ENCODE measurements around the gene H2AZ1. TPM values are rescaled to one million over a fixed set of nuclear protein-coding genes. Genes with fewer than 3 reads are reported as not detected.

H2AZ1 gene
- total RNA-seq, 1 experiment from 2014 or later = 372 TPM

- Histone ChIP-seq H3K27ac (no peak overlapping the region), H3K9me2 (ENCODE audit: insufficient read depth) (no peaks in the 10 kb centered on the region), H4K20me1 (ENCODE audit: insufficient read depth) (no peaks in the 10 kb centered on the region), H3K9me3 (ENCODE audit: insufficient read depth, low read depth) (no peaks in the 10 kb centered on the region), H2AFZ (no peak overlapping the region), H3K36me3 (ENCODE audit: low read depth) (no peaks in the 10 kb centered on the region), H3K4me3 (no peak overlapping the region), H3F3A (ENCODE audit: insufficient read depth, low read depth) (no peaks in the 10 kb centered on the region), H3K79me2 (ENCODE audit: low read depth) (no peaks in the 10 kb centered on the region), H3K27me3 (ENCODE audit: insufficient read depth, low read depth) (no peaks in the 10 kb centered on the region), H3K4me1 (replicated peaks; ENCODE audit: insufficient read depth) (peaks cover 8% of the 10 kb centered on the region; the same call in 1 of the 2 replicates), H3K4me2 (no peak overlapping the region)
- no TSS peak for BruUV-seq (replicated peaks)
- no peak for DNase-seq
- POLR2A ChIA-PET (ENCODE audit: unreplicated experiment) = no interaction called here
- CTCF ChIA-PET = no interaction called here
- intact Hi-C loops (cut with micrococcal nuclease; ENCODE audit: unreplicated experiment) = no loop called here
- TF ChIP-seq EZH2 (IDR thresholded peaks at IDR 0.05; ENCODE audit: low read depth) = no peak
These were observed 16.6 kb upstream of the H2AZ1 start for GRCh38 chr4:99966692-99967091.

GRCh38 chr4:99965674-99966350, 15.7 kb upstream of the H2AZ1 start:
- no peaks in the 10 kb centered on the region for H4K20me1 ChIP-seq (ENCODE audit: insufficient read depth)
- H3K9me2 ChIP-seq (ENCODE audit: insufficient read depth) = no peaks in the 10 kb centered on the region
- no TSS peak for BruUV-seq (replicated peaks)
- no peak overlapping the region for H3K4me3 ChIP-seq
- no peak overlapping the region for H3K27ac ChIP-seq
- H3K9me3 ChIP-seq (ENCODE audit: insufficient read depth, low read depth) = no peaks in the 10 kb centered on the region
- H2AFZ ChIP-seq = no peak overlapping the region
- H3K36me3 ChIP-seq (ENCODE audit: low read depth) = no peaks in the 10 kb centered on the region
- DNase-seq = no peak
- TF ChIP-seq EZH2 (IDR thresholded peaks at IDR 0.05; ENCODE audit: low read depth) = no peak
- TF ChIP-seq CTCF (conservative IDR thresholded peaks at IDR 0.05) = no peak
- H3K4me1 ChIP-seq (replicated peaks; ENCODE audit: insufficient read depth) = peaks cover 8% of the 10 kb centered on the region; the same call in 1 of the 2 replicates
- ChIA-PET CTCF (no interaction called here), POLR2A (ENCODE audit: unreplicated experiment) (no interaction called here)
- no peaks in the 10 kb centered on the region for H3K79me2 ChIP-seq (ENCODE audit: low read depth)
- H3F3A ChIP-seq (ENCODE audit: insufficient read depth, low read depth) = no peaks in the 10 kb centered on the region
- no peaks in the 10 kb centered on the region for H3K27me3 ChIP-seq (ENCODE audit: insufficient read depth, low read depth)
- no peak overlapping the region for H3K4me2 ChIP-seq
- intact Hi-C loops (cut with micrococcal nuclease; ENCODE audit: unreplicated experiment) = no loop called here

GRCh38 chr4:99965173-99965572, 15.1 kb upstream of the H2AZ1 start:
- H3K4me3 ChIP-seq = no peak overlapping the region
- POLR2A ChIA-PET (ENCODE audit: unreplicated experiment) = no interaction called here
- intact Hi-C loops (cut with micrococcal nuclease; ENCODE audit: unreplicated experiment) = no loop called here
- H3K9me2 ChIP-seq (ENCODE audit: insufficient read depth) = no peaks in the 10 kb centered on the region
- H3K36me3 ChIP-seq (ENCODE audit: low read depth) = no peaks in the 10 kb centered on the region
- no peak overlapping the region for H2AFZ ChIP-seq
- no peak overlapping the region for H3K4me2 ChIP-seq
- DNase-seq = no peak
- H3K9me3 ChIP-seq (ENCODE audit: insufficient read depth, low read depth) = no peaks in the 10 kb centered on the region
- no TSS peak for BruUV-seq (replicated peaks)
- H4K20me1 ChIP-seq (ENCODE audit: insufficient read depth) = no peaks in the 10 kb centered on the region
- TF ChIP-seq CTCF (conservative IDR thresholded peaks at IDR 0.05) (no peak), EZH2 (IDR thresholded peaks at IDR 0.05; ENCODE audit: low read depth) (no peak)
- H3K27ac ChIP-seq = no peak overlapping the region
- H3F3A ChIP-seq (ENCODE audit: insufficient read depth, low read depth) = no peaks in the 10 kb centered on the region; the same call in 1 of the 2 replicates
- H3K79me2 ChIP-seq (ENCODE audit: low read depth) = no peaks in the 10 kb centered on the region
- no peaks in the 10 kb centered on the region for H3K27me3 ChIP-seq (ENCODE audit: insufficient read depth, low read depth)
- peaks cover 8% of the 10 kb centered on the region; the same call in 1 of the 2 replicates for H3K4me1 ChIP-seq (replicated peaks; ENCODE audit: insufficient read depth)
- CTCF ChIA-PET = no interaction called here

- Histone ChIP-seq H3F3A (ENCODE audit: insufficient read depth, low read depth) (no peaks in the 10 kb centered on the region; the same call in 1 of the 2 replicates), H4K20me1 (ENCODE audit: insufficient read depth) (no peaks in the 10 kb centered on the region), H3K27ac (no peak overlapping the region), H3K4me1 (replicated peaks; ENCODE audit: insufficient read depth) (no peaks in the 10 kb centered on the region), H3K9me2 (ENCODE audit: insufficient read depth) (no peaks in the 10 kb centered on the region), H3K4me2 (no peak overlapping the region), H2AFZ (no peak overlapping the region), H3K36me3 (ENCODE audit: low read depth) (no peaks in the 10 kb centered on the region), H3K27me3 (ENCODE audit: insufficient read depth, low read depth) (no peaks in the 10 kb centered on the region), H3K9me3 (ENCODE audit: insufficient read depth, low read depth) (peaks cover 3% of the 10 kb centered on the region; the same call in 1 of the 2 replicates), H3K4me3 (no peak overlapping the region), H3K79me2 (ENCODE audit: low read depth) (no peaks in the 10 kb centered on the region)
- DNase-seq = no peak
- ChIA-PET POLR2A (ENCODE audit: unreplicated experiment) (no interaction called here), CTCF (no interaction called here)
- TF ChIP-seq CTCF (conservative IDR thresholded peaks at IDR 0.05) = no peak
- intact Hi-C loops (cut with micrococcal nuclease; ENCODE audit: unreplicated experiment) = no loop called here
- BruUV-seq (replicated peaks) = no TSS peak
These were observed 11.6 kb upstream of the H2AZ1 start for GRCh38 chr4:99961711-99962110.
